Keratinocyte (primary cell): Measurements from ENCODE around the gene ACOT7. TPM values are rescaled to one million over a fixed set of nuclear protein-coding genes. Genes with fewer than 3 reads are reported as not detected.

Source experiments
- DNase-seq: peaks from one replicate; pipeline ENCODE4 v3.0.0-alpha.2; 2011; ENCODE audit warnings: low read depth, missing footprints, low spot score
- FAIRE-seq: peaks from 2 replicates; lab custom pipeline; 2011; peaks lifted over from hg19 to GRCh38; lab: Jason Lieb, UNC
- H2AFZ ChIP-seq: 2 replicates; pipeline ENCODE4 v1.6.0; 2012; ENCODE audit warnings: low read length, control low read depth, inconsistent platforms; ENCODE audit not compliant: control insufficient read depth
- H3K27ac ChIP-seq: 2 replicates; pipeline ENCODE4 v1.5.1; 2011; ENCODE audit warnings: low read length; ENCODE audit not compliant: control insufficient read depth, insufficient read depth
- H3K27me3 ChIP-seq: 3 replicates; pipeline ENCODE4 v1.6.0; 2011; ENCODE audit warnings: low read length; ENCODE audit not compliant: control insufficient read depth, insufficient read depth; ENCODE audit errors: extremely low read depth
- H3K36me3 ChIP-seq, 2 experiments: 2 replicates in 1 of 2; 3 replicates in 1 of 2; pipeline ENCODE4 v1.5.1; 2011; ENCODE audit warnings: low read length in 2 of 2, mild to moderate bottlenecking in 1 of 2; ENCODE audit not compliant: control insufficient read depth in 2 of 2, insufficient read depth in 2 of 2; ENCODE audit errors: extremely low read depth in 1 of 2
- H3K4me1 ChIP-seq: 3 replicates; pipeline ENCODE4 v1.5.1; 2011; ENCODE audit warnings: low read length; ENCODE audit not compliant: control insufficient read depth, insufficient read depth; ENCODE audit errors: extremely low read depth
- H3K4me2 ChIP-seq: 3 replicates; pipeline ENCODE4 v1.6.0; 2011; ENCODE audit warnings: low read depth, low read length; ENCODE audit not compliant: control insufficient read depth, insufficient read depth; ENCODE audit errors: extremely low read depth
- H3K4me3 ChIP-seq, 3 experiments: fragments of 200-600 bp in 1 of 3; sonication (generic) in 1 of 3; 2 replicates in 2 of 3; 3 replicates in 1 of 3; pipeline ENCODE4 v1.5.1; 2011 to 2016; ENCODE audit warnings: low read length in 3 of 3, mild to moderate bottlenecking in 3 of 3, control low read depth in 2 of 3, inconsistent platforms in 1 of 3, low read depth in 1 of 3, mixed read lengths in 1 of 3, mixed run types in 1 of 3, moderate library complexity in 1 of 3; ENCODE audit not compliant: control insufficient read depth in 2 of 3, insufficient read depth in 2 of 3; ENCODE audit errors: extremely low read depth in 1 of 3
- H3K79me2 ChIP-seq: 2 replicates; pipeline ENCODE4 v1.6.0; 2012; ENCODE audit warnings: low read length; ENCODE audit not compliant: control insufficient read depth, insufficient read depth
- H3K9ac ChIP-seq: 3 replicates; pipeline ENCODE4 v1.6.0; 2011; ENCODE audit warnings: low read length; ENCODE audit not compliant: control insufficient read depth, insufficient read depth; ENCODE audit errors: extremely low read depth
- H3K9me1 ChIP-seq: 3 replicates; pipeline ENCODE4 v1.6.0; 2011; ENCODE audit warnings: low read length; ENCODE audit not compliant: control insufficient read depth, insufficient read depth; ENCODE audit errors: extremely low read depth
- H3K9me3 ChIP-seq: 2 replicates; pipeline ENCODE4 v1.5.1; 2012; ENCODE audit warnings: low read depth, low read length; ENCODE audit not compliant: control insufficient read depth
- H4K20me1 ChIP-seq: 3 replicates; pipeline ENCODE4 v1.6.0; 2011; ENCODE audit warnings: low read length; ENCODE audit not compliant: control insufficient read depth, insufficient read depth; ENCODE audit errors: extremely low read depth
- CTCF ChIP-seq, 3 experiments: IDR thresholded peaks in 1 of 3; conservative IDR thresholded peaks in 1 of 3; optimal IDR thresholded peaks in 1 of 3; 2 replicates in 2 of 3; 3 replicates in 1 of 3; pipeline versions ENCODE3 to v1.5.1; 2011; ENCODE audit warnings: low read length in 3 of 3, mild to moderate bottlenecking in 3 of 3, moderate library complexity in 2 of 3, control low read depth in 1 of 3, inconsistent platforms in 1 of 3; ENCODE audit not compliant: insufficient read depth in 2 of 3; ENCODE audit errors: extremely low read depth in 1 of 3
- EZH2 ChIP-seq: IDR thresholded peaks from one replicate; pipeline ENCODE4 v1.6.1; 2012; ENCODE audit warnings: inconsistent platforms, mild to moderate bottlenecking, low read length, moderate library complexity
- dilution Hi-C: fragments of 300-500 bp; cut with MboI; formaldehyde crosslinking; loops from one replicate; pipeline ENCODE4 v1.7.0; 2020; ENCODE audit warnings: low sequenced_read_pairs; ENCODE audit not compliant: extremely low pct_ligation_motif_present
- polyA plus RNA-seq, 5 experiments: library from polyadenylated mRNA; depleted of rRNA in 3 of 5; stranded (reverse) in 3 of 5; stranded (forward) in 1 of 5; unstranded in 1 of 5; fragments of >200 nt; gene quantifications; 1 replicate in 1 of 5; 2 replicates in 3 of 5; 3 replicates in 1 of 5; pipeline versions ENCODE4 v1.2.1 to v1.2.3, GENCODE V29; 2011 to 2012; ENCODE audit warnings: missing spikeins in 2 of 5, low read depth in 1 of 5, low replicate concordance in 1 of 5

ACOT7 gene
- polyA plus RNA-seq, 1 donor (not counting 4 experiments of a cell fraction or from before 2014, with no cell fraction given) = 226 TPM

GRCh38 chr1:6391951-6392808, 1.4 kb downstream of the ACOT7 start:
- H3K4me2 ChIP-seq = peak overlapping the region; percentile 98
- H2AFZ ChIP-seq = no peak overlapping the region
- no peaks in the 10 kb centered on the region for H3K9me3 ChIP-seq
- FAIRE-seq (no peak), DNase-seq (no peak)
- H3K27me3 ChIP-seq = no peaks in the 10 kb centered on the region
- H3K9ac ChIP-seq = peak overlapping the region; percentile 82
- peak overlapping the region; percentile 59 to 97 (median 86) for H3K4me3 ChIP-seq
- peaks cover 22% of the 10 kb centered on the region for H3K4me1 ChIP-seq
- TF ChIP-seq EZH2 = no peak
- TF ChIP-seq CTCF (optimal IDR thresholded peaks at IDR 0.05 in 1 of 3, IDR thresholded peaks at IDR 0.05 in 1 of 3, conservative IDR thresholded peaks at IDR 0.05 in 1 of 3; ENCODE audit: extremely low read depth in 1 of 3, insufficient read depth in 2 of 3, low read length in 3 of 3) = no peak
- no peaks in the 10 kb centered on the region for H3K9me1 ChIP-seq
- H4K20me1 ChIP-seq = peaks cover 3% of the 10 kb centered on the region
- dilution Hi-C loops = no loop called here
- H3K27ac ChIP-seq = peak overlapping the region; percentile 54
- H3K36me3 ChIP-seq = no peaks in the 10 kb centered on the region
- peaks cover 46% of the 10 kb centered on the region for H3K79me2 ChIP-seq

- H3K9me3 ChIP-seq = no peaks in the 10 kb centered on the region
- H3K27me3 ChIP-seq = no peaks in the 10 kb centered on the region
- FAIRE-seq (no peak), DNase-seq (no peak)
- H3K36me3 ChIP-seq = no peaks in the 10 kb centered on the region
- H3K4me1 ChIP-seq = peaks cover 36% of the 10 kb centered on the region
- H3K4me2 ChIP-seq = no peak overlapping the region
- no peak overlapping the region for H2AFZ ChIP-seq
- H3K9ac ChIP-seq = no peak overlapping the region
- H3K27ac ChIP-seq = no peak overlapping the region
- peaks cover 60% of the 10 kb centered on the region for H3K79me2 ChIP-seq
- dilution Hi-C loops = no loop called here
- TF ChIP-seq EZH2 (no peak), CTCF (optimal IDR thresholded peaks at IDR 0.05 in 1 of 3, IDR thresholded peaks at IDR 0.05 in 1 of 3, conservative IDR thresholded peaks at IDR 0.05 in 1 of 3; ENCODE audit: extremely low read depth in 1 of 3, insufficient read depth in 2 of 3, low read length in 3 of 3) (no peak)
- no peak overlapping the region for H3K4me3 ChIP-seq
- peaks cover 3% of the 10 kb centered on the region for H4K20me1 ChIP-seq
- no peaks in the 10 kb centered on the region for H3K9me1 ChIP-seq
These were observed 3.6 kb downstream of the ACOT7 start for GRCh38 chr1:6389971-6390370.
